Frontal cortex (tissue), 4 donors: ENCODE data around the gene EZH1. TPM values are rescaled to one million over a fixed set of nuclear protein-coding genes. Genes with fewer than 3 reads are reported as not detected.
A peak's percentile ranks its signal among the peaks of the same experiment; 100 is the strongest.

Experiments
- DNase-seq, 2 donors: peaks; one replicate each; pipeline ENCODE4 v3.0.0; 2012; ENCODE audit warnings: low spot score in 2 of 2
- FAIRE-seq: peaks from 2 replicates; lab custom pipeline; 2012; peaks lifted over from hg19 to GRCh38; lab: Jason Lieb, UNC
- total RNA-seq: library from RNA; depleted of rRNA; stranded (reverse); fragments of >200 nt; gene quantifications from one replicate; pipeline ENCODE4 v1.2.3, GENCODE V29; 2014
- donor health status: control.
- donor health status: control.
- donor health status: control.

Gene EZH1
- total RNA-seq = 24.9 TPM

- DNase-seq (peak; percentile 97 to 98), FAIRE-seq (no peak)
These were observed at the start of gene EZH1 for GRCh38 chr17:42744806-42745617. Gene EZH1, minus strand, starts transcription at chr17:42745040. Its CDS starts 16,099 bp downstream, at chr17:42728941.

GRCh38 chr17:42792545-42792944 lies 47.7 kb upstream of the EZH1 start:
- FAIRE-seq = no peak
- DNase-seq = no peak

GRCh38 chr17:42791948-42792347 lies 47.1 kb upstream of the EZH1 start:
- FAIRE-seq = no peak
- no peak for DNase-seq

- FAIRE-seq (no peak), DNase-seq (no peak)
These were observed 42.4 kb upstream of the EZH1 start for GRCh38 chr17:42787266-42787665.

GRCh38 chr17:42784811-42785592 lies 40.2 kb upstream of the EZH1 start:
- FAIRE-seq (no peak), DNase-seq (no peak)

GRCh38 chr17:42784409-42784808 lies 39.6 kb upstream of the EZH1 start:
- FAIRE-seq (no peak), DNase-seq (no peak)

- FAIRE-seq (no peak), DNase-seq (no peak)
These were observed 38.9 kb upstream of the EZH1 start for GRCh38 chr17:42783791-42784138.

- FAIRE-seq = no peak
- DNase-seq = no peak
These were observed 38.4 kb upstream of the EZH1 start for GRCh38 chr17:42783062-42783790.

GRCh38 chr17:42782166-42783061 lies 37.6 kb upstream of the EZH1 start:
- no peak for DNase-seq
- FAIRE-seq = no peak

- FAIRE-seq = no peak
These were observed 36.9 kb upstream of the EZH1 start for GRCh38 chr17:42781639-42782165.

GRCh38 chr17:42780851-42781638 lies 36.2 kb upstream of the EZH1 start:
- DNase-seq = no peak
- FAIRE-seq = no peak

More at GRCh38 chr17:42781639-42782165, 36.9 kb upstream of the EZH1 start:
- no peak for DNase-seq

- DNase-seq (no peak), FAIRE-seq (no peak)
These were observed 35.4 kb upstream of the EZH1 start, which contains the start of gene WNK4 for GRCh38 chr17:42779936-42780850. Gene WNK4, plus strand, starts transcription at chr17:42780610. Its CDS starts 89 bp downstream, at chr17:42780699.

GRCh38 chr17:42779304-42779935 lies 34.6 kb upstream of the EZH1 start:
- no peak for DNase-seq
- no peak for FAIRE-seq

GRCh38 chr17:42778570-42778969 lies 33.7 kb upstream of the EZH1 start:
- no peak for FAIRE-seq
- no peak for DNase-seq

- FAIRE-seq = no peak
- DNase-seq = no peak
These were observed 30.8 kb upstream of the EZH1 start for GRCh38 chr17:42775534-42776098.

- DNase-seq = no peak
- FAIRE-seq = no peak
These were observed 29.4 kb upstream of the EZH1 start for GRCh38 chr17:42774066-42774745.
